Coronary artery (tissue), 2 donors: ENCODE data around the gene CRYBG2.

ENCODE experiments used
- DNase-seq: peaks from one replicate; pipeline ENCODE4 v3.0.0-alpha.2; 2017; ENCODE audit warnings: low spot score
- H3K27ac ChIP-seq, 2 donors: fragments of 200-600 bp; sonication (generic); one replicate each; pipeline ENCODE4 v1.5.1; 2016 to 2019
- H3K4me3 ChIP-seq: fragments of 200-600 bp; sonication (generic); 2 replicates; pipeline ENCODE4 v1.5.1; 2016; ENCODE audit warnings: mild to moderate bottlenecking, moderate library complexity
- CTCF ChIP-seq: fragments of 200-600 bp; sonication (generic); IDR thresholded peaks from one replicate; pipeline ENCODE4 v1.5.1; 2019; ENCODE audit warnings: antibody characterized with exemption

CRYBG2 gene

GRCh38 chr1:26277719-26278118, 76.2 kb downstream of the CRYBG2 start:
- Histone ChIP-seq H3K27ac (peak overlapping the region; percentile 88 to 100), H3K4me3 (no peak overlapping the region)
- no peak for DNase-seq
- TF ChIP-seq CTCF, result no peak

GRCh38 chr1:26277261-26277661, 76.7 kb downstream of the CRYBG2 start:
- no peak for DNase-seq
- Histone ChIP-seq H3K4me3 (no peak overlapping the region), H3K27ac (peak overlapping the region; percentile 88 to 100)
- TF ChIP-seq CTCF, result no peak

- DNase-seq, result no peak
- no peak for TF ChIP-seq CTCF
- Histone ChIP-seq H3K27ac (peak overlapping the region; percentile 59 to 100), H3K4me3 (no peak overlapping the region)
Observed at GRCh38 chr1:26276432-26276838, 77.5 kb downstream of the CRYBG2 start.

GRCh38 chr1:26275580-26276431, 78.1 kb downstream of the CRYBG2 start:
- TF ChIP-seq CTCF, result peak; percentile 80
- peak; percentile 90 for DNase-seq
- Histone ChIP-seq H3K27ac (peak overlapping the region; percentile 59 to 100), H3K4me3 (peak overlapping the region; percentile 46)

- TF ChIP-seq CTCF, result no peak
- DNase-seq, result no peak
- Histone ChIP-seq H3K4me3 (no peak overlapping the region), H3K27ac (peak overlapping the region in 1 of 2 donors; percentile 100)
Observed at GRCh38 chr1:26274801-26275425, 79.0 kb downstream of the CRYBG2 start.
